Hepatocyte (in vitro differentiated cells): ENCODE results near the gene GTF2F2.

Experiments
- EZH2 ChIP-seq: fragments of 200-600 bp; sonication (generic); IDR thresholded peaks from 2 replicates; pipeline ENCODE4 v1.6.1; 2016; ENCODE audit warnings: antibody characterized with exemption, mild to moderate bottlenecking, borderline replicate concordance
- EZH2phosphoT487 ChIP-seq: fragments of 200-600 bp; sonication (generic); IDR thresholded peaks from one replicate; pipeline ENCODE4 v1.6.1; 2018; ENCODE audit warnings: antibody characterized with exemption, mild to moderate bottlenecking, low read depth, moderate library complexity; ENCODE audit not compliant: unreplicated experiment, severe bottlenecking
- TF ChIP-seq, protein P1 (sequence below): fragments of 200-600 bp; sonication (generic); IDR thresholded peaks from 2 replicates; pipeline ENCODE4 v1.5.1; 2016; ENCODE audit warnings: antibody characterized with exemption, mild to moderate bottlenecking; ENCODE audit not compliant: poor library complexity

DNA sequence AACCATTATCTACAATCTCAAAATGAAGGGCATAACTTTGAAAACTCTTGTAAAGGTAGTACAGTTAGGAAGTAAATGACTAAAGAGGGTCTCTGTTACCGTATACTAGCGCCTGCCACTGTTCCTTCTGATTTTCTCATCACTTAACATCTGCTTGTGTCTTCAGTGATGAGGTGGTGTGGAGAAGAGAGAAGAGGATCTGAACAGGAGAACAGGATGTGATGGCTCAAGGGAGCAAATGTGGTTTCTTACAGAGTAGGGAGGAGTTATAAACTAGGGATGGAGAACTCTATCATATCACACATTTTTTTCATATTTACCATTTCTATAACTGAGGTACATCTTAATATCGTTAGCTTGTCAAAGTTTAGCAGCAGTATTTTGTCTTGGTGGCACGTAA lies 79.4 kb downstream of the GTF2F2 start:
- TF ChIP-seq, protein P1, sequence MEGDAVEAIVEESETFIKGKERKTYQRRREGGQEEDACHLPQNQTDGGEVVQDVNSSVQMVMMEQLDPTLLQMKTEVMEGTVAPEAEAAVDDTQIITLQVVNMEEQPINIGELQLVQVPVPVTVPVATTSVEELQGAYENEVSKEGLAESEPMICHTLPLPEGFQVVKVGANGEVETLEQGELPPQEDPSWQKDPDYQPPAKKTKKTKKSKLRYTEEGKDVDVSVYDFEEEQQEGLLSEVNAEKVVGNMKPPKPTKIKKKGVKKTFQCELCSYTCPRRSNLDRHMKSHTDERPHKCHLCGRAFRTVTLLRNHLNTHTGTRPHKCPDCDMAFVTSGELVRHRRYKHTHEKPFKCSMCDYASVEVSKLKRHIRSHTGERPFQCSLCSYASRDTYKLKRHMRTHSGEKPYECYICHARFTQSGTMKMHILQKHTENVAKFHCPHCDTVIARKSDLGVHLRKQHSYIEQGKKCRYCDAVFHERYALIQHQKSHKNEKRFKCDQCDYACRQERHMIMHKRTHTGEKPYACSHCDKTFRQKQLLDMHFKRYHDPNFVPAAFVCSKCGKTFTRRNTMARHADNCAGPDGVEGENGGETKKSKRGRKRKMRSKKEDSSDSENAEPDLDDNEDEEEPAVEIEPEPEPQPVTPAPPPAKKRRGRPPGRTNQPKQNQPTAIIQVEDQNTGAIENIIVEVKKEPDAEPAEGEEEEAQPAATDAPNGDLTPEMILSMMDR = no peak
- TF ChIP-seq EZH2 (no peak), EZH2phosphoT487 (no peak)
